Measurements from ENCODE around the gene LIG1. TPM values are rescaled to one million over a fixed set of nuclear protein-coding genes. Genes with fewer than 3 reads are reported as not detected.
"Not testable (repeated sequence)": the region's sequence is repeated elsewhere in the genome, so short reads cannot be mapped to it uniquely, and the experiment has no call there.

LIG1 gene
- polyA plus RNA-seq, 1 donor, result 81.3 TPM

DNA sequence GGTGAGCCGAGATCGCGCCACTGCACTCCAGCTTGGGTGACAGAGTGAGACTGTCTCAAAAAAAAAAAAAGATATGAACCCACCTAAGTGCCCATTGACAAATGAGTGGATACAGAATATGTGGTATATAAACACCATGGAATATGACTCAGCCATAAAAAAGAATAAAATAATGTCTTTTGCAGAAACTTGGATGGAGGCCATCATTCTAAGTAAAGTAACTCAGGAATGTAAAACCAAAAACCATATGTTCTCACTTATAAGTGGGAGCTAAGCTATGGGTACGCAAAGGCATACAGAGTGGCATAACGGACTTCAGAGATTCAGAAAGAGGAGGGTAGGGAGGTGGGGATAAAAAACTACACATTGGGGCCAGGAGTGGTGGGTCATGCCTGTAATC, 89.0 kb downstream of the LIG1 start:
- DNase-seq, result no peak

GRCh38 chr19:48070177-48070769, 99.9 kb downstream of the LIG1 start:
- not testable (repeated sequence) for DNase-seq

DNA sequence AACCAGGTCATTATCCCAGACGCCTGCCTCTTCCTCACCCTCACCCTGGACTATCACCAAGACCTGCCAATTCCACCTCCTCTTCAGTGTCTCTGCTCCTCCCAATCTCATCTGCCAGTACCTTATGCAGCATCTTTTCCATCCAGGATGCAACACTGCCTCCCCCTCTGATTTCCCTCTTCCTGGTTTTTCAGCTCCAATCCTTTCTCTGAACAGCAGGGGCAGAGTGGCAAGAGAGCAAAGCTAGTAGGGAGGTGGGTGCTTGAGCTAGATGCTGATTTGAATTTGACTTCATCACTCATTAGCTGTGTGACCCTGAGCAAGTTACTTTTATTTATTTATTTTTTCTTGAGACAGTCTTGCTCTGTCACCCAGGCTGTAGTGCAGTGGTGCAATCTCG, 100.7 kb downstream of the LIG1 start:
- DNase-seq, result no peak

Other genes with a start within 250 kb of the LIG1 start
- gene BSPH1, start 178.2 kb downstream of the LIG1 start, polyA plus RNA-seq (ENCODE audit: insufficient read length), result not detected
- gene ELSPBP1, start 175.7 kb downstream of the LIG1 start, polyA plus RNA-seq (ENCODE audit: insufficient read length), result 0.25 TPM
- gene CABP5, start 126.3 kb downstream of the LIG1 start, polyA plus RNA-seq (ENCODE audit: insufficient read length), result not detected
- 6.8 TPM for gene PLA2G4C, start 59.5 kb downstream of the LIG1 start, polyA plus RNA-seq (ENCODE audit: insufficient read length)
- gene ZSWIM9, start 336 bp upstream of the LIG1 start, polyA plus RNA-seq (ENCODE audit: insufficient read length), result 9.0 TPM
- gene CARD8, start 85.6 kb upstream of the LIG1 start, polyA plus RNA-seq (ENCODE audit: insufficient read length), result 74.3 TPM
- 7.7 TPM for gene ZNF114, start 99.7 kb upstream of the LIG1 start, polyA plus RNA-seq (ENCODE audit: insufficient read length)
- 62.3 TPM for gene EMP3, start 155.2 kb upstream of the LIG1 start, polyA plus RNA-seq (ENCODE audit: insufficient read length)
- gene TMEM143, start 193.6 kb upstream of the LIG1 start, polyA plus RNA-seq (ENCODE audit: insufficient read length), result 12.5 TPM
- not detected for gene SYNGR4, start 194.0 kb upstream of the LIG1 start, polyA plus RNA-seq (ENCODE audit: insufficient read length)
- gene KDELR1, start 221.2 kb upstream of the LIG1 start, polyA plus RNA-seq (ENCODE audit: insufficient read length), result 227 TPM
- 0.47 TPM for gene GRIN2D, start 223.3 kb upstream of the LIG1 start, polyA plus RNA-seq (ENCODE audit: insufficient read length)